GM15510 (cell line): Measurements from ENCODE around the gene HSD17B4.

Experiments
- POLR2A ChIP-seq: IDR thresholded peaks from 3 replicates; pipeline ENCODE4 v1.6.1; 2011; ENCODE audit warnings: borderline replicate concordance; ENCODE audit not compliant: insufficient read length; ENCODE audit errors: extremely low read depth

HSD17B4 gene

GRCh38 chr5:119476341-119476740 lies 24.0 kb downstream of the HSD17B4 start:
- no peak for TF ChIP-seq POLR2A

GRCh38 chr5:119478781-119479180 lies 26.5 kb downstream of the HSD17B4 start:
- no peak for TF ChIP-seq POLR2A

GRCh38 chr5:119483155-119483554 lies 30.9 kb downstream of the HSD17B4 start:
- no peak for TF ChIP-seq POLR2A

- TF ChIP-seq POLR2A: no peak
These were observed 32.6 kb downstream of the HSD17B4 start for GRCh38 chr5:119484884-119485283.

- TF ChIP-seq POLR2A: no peak
These were observed 49.4 kb downstream of the HSD17B4 start for GRCh38 chr5:119501671-119502179.

GRCh38 chr5:119512277-119512676 lies 60.0 kb downstream of the HSD17B4 start:
- TF ChIP-seq POLR2A: no peak

- TF ChIP-seq POLR2A: no peak
These were observed 62.9 kb downstream of the HSD17B4 start for GRCh38 chr5:119515192-119515591.

GRCh38 chr5:119521232-119521631 lies 68.9 kb downstream of the HSD17B4 start:
- no peak for TF ChIP-seq POLR2A

- no peak for TF ChIP-seq POLR2A
These were observed 70.5 kb downstream of the HSD17B4 start for GRCh38 chr5:119522841-119523240.

- TF ChIP-seq POLR2A: no peak
These were observed 72.2 kb downstream of the HSD17B4 start for GRCh38 chr5:119524485-119524884.

- no peak for TF ChIP-seq POLR2A
These were observed 75.1 kb downstream of the HSD17B4 start for GRCh38 chr5:119527351-119527750.

- TF ChIP-seq POLR2A: no peak
These were observed 77.5 kb downstream of the HSD17B4 start for GRCh38 chr5:119529811-119530210.

GRCh38 chr5:119532637-119533036 lies 80.3 kb downstream of the HSD17B4 start:
- no peak for TF ChIP-seq POLR2A

GRCh38 chr5:119537704-119538103 lies 85.4 kb downstream of the HSD17B4 start:
- no peak for TF ChIP-seq POLR2A

- no peak for TF ChIP-seq POLR2A
These were observed 89.4 kb downstream of the HSD17B4 start for GRCh38 chr5:119541716-119542115.

GRCh38 chr5:119551819-119552218 lies 99.5 kb downstream of the HSD17B4 start:
- TF ChIP-seq POLR2A: no peak

GRCh38 chr5:119554597-119554996 lies 102.3 kb downstream of the HSD17B4 start:
- no peak for TF ChIP-seq POLR2A
